Mesothelial cell of epicardium (in vitro differentiated cells): ENCODE measurements around the gene IGFL1. TPM values are rescaled to one million over a fixed set of nuclear protein-coding genes. Genes with fewer than 3 reads are reported as not detected.
"Not testable (repeated sequence)": the region's sequence is repeated elsewhere in the genome, so short reads cannot be mapped to it uniquely, and the experiment has no call there.

ENCODE experiments used
- DNase-seq, 2 experiments: peaks; one replicate each; pipeline ENCODE4 v3.0.0; 2021; ENCODE audit warnings: low spot score in 2 of 2; ENCODE audit not compliant: unreplicated experiment in 2 of 2
- H3K27ac Mint-ChIP-seq: 2 replicates; pipeline ENCODE4 v1.8.0; 2021; ENCODE audit warnings: mixed read lengths
- H3K27me3 Mint-ChIP-seq: 2 replicates; pipeline ENCODE4 v1.8.0; 2021; ENCODE audit warnings: low read depth, mixed read lengths
- H3K36me3 Mint-ChIP-seq: 2 replicates; pipeline ENCODE4 v1.8.0; 2021; ENCODE audit warnings: mixed read lengths
- H3K4me1 Mint-ChIP-seq: 2 replicates; pipeline ENCODE4 v1.8.0; 2021; ENCODE audit warnings: mixed read lengths
- H3K4me3 Mint-ChIP-seq: 2 replicates; pipeline ENCODE4 v1.8.0; 2021; ENCODE audit warnings: mild to moderate bottlenecking, moderate library complexity, mixed read lengths
- H3K9me3 Mint-ChIP-seq: 2 replicates; pipeline ENCODE4 v1.8.0; 2021; ENCODE audit warnings: mixed read lengths
- total RNA-seq: library from RNA; stranded (reverse); gene quantifications from 3 replicates; pipeline ENCODE4 v1.2.1, GENCODE V29; 2021
- TF ChIP-seq, protein P1 (sequence below): fragments of 200-600 bp; sonication (generic); IDR thresholded peaks from one replicate; pipeline ENCODE4 v1.5.0; 2021; ENCODE audit warnings: antibody characterized with exemption; ENCODE audit not compliant: unreplicated experiment

IGFL1 gene
- total RNA-seq: 0.29 TPM in 1 of 3 replicates, not detected in the others

GRCh38 chr19:46229442-46229841, at the start of gene IGFL1:
Gene IGFL1 (plus strand): TSS chr19:46229742. CDS start chr19:46229775, 33 bp downstream.
- Mint-ChIP-seq H3K4me3 (no peak within 1 kb of the TSS), H3K4me1 (no peaks in the 10 kb centered on the region), H3K36me3 (no peaks in the 10 kb centered on the region), H3K9me3 (no peaks in the 10 kb centered on the region), H3K27me3 (peaks cover 48% of the 10 kb centered on the region), H3K27ac (no peak within 1 kb of the TSS)
- TF ChIP-seq, protein P1, sequence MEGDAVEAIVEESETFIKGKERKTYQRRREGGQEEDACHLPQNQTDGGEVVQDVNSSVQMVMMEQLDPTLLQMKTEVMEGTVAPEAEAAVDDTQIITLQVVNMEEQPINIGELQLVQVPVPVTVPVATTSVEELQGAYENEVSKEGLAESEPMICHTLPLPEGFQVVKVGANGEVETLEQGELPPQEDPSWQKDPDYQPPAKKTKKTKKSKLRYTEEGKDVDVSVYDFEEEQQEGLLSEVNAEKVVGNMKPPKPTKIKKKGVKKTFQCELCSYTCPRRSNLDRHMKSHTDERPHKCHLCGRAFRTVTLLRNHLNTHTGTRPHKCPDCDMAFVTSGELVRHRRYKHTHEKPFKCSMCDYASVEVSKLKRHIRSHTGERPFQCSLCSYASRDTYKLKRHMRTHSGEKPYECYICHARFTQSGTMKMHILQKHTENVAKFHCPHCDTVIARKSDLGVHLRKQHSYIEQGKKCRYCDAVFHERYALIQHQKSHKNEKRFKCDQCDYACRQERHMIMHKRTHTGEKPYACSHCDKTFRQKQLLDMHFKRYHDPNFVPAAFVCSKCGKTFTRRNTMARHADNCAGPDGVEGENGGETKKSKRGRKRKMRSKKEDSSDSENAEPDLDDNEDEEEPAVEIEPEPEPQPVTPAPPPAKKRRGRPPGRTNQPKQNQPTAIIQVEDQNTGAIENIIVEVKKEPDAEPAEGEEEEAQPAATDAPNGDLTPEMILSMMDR: no peak
- no peak for DNase-seq

DNA sequence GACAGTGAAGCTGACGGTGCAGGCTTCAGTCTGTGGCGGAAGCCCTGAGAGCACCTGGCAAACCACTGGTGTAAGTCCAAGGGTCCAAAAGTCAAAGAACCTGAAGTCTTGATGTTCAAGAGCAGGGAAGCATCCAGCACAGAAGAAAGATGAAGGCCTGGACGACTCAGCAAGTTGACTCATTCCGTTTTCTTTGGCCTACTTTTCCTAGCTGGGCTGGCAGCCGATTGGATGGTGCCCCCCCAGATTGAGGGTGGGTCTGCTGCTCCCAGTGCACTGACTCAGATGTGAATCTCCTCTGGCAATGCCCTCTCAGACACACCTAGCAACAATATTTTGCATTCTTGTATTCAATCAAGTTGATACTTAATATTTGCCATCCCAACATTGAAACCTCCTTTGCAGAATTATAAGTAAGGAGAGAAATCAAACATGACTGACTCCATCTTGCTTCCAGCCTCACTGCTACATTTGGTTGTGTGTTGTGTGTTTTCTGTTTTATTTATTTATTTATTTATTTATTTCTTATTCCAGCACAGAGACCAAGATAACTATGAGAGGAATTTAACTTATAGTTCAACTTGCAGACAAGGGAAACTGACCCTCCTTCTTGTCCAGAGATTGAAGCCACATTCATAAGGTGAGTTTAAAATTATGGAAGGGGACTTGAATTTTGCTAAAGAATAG, 48.7 kb upstream of the IGFL1 start:
- H3K4me3 Mint-ChIP-seq: no peak overlapping the region
- no peak overlapping the region for H3K27ac Mint-ChIP-seq
- H3K9me3 Mint-ChIP-seq: no peaks in the 10 kb centered on the region
- peaks cover 2% of the 10 kb centered on the region for H3K27me3 Mint-ChIP-seq
- H3K36me3 Mint-ChIP-seq: no peaks in the 10 kb centered on the region
- H3K4me1 Mint-ChIP-seq: peaks cover 16% of the 10 kb centered on the region
- DNase-seq: no peak
- TF ChIP-seq, protein P1: no peak

- DNase-seq: no peak
- Mint-ChIP-seq H3K27ac (no peak overlapping the region), H3K4me3 (no peak overlapping the region), H3K27me3 (peaks cover 2% of the 10 kb centered on the region), H3K4me1 (peaks cover 18% of the 10 kb centered on the region), H3K36me3 (no peaks in the 10 kb centered on the region), H3K9me3 (no peaks in the 10 kb centered on the region)
- TF ChIP-seq, protein P1: no peak
Measured at GRCh38 chr19:46181388-46181779, 48.2 kb upstream of the IGFL1 start.

DNA sequence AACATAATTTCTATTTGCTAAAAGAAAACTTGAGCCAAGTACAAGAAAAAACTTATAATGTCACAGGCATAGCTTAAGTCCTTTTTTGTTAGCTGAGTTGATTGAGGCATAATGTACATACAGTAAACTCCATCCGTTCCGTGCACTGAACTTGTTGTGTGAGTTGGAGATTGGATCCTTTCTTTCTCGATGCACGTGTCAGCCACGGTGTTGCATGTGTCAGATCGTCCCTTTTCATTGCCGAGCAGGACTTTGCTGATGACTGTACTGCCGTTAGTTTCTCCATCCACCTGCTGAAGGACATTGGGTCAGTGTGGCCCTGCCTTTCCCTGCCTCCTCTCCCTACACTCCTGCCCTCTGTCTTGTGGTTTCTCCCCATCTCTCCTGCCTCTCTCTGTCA, 47.1 kb upstream of the IGFL1 start:
- DNase-seq: no peak
- no peaks in the 10 kb centered on the region for H3K36me3 Mint-ChIP-seq
- H3K4me3 Mint-ChIP-seq: no peak overlapping the region
- H3K4me1 Mint-ChIP-seq: peaks cover 24% of the 10 kb centered on the region
- H3K27ac Mint-ChIP-seq: no peak overlapping the region
- H3K27me3 Mint-ChIP-seq: peaks cover 2% of the 10 kb centered on the region
- no peaks in the 10 kb centered on the region for H3K9me3 Mint-ChIP-seq
- TF ChIP-seq, protein P1: no peak

- peaks cover 24% of the 10 kb centered on the region for H3K4me1 Mint-ChIP-seq
- not testable (repeated sequence) for H3K9me3 Mint-ChIP-seq, DNase-seq, H3K4me3 Mint-ChIP-seq, H3K27me3 Mint-ChIP-seq, H3K36me3 Mint-ChIP-seq
- H3K27ac Mint-ChIP-seq: peak overlapping the region; percentile 28
Measured at GRCh38 chr19:46184775-46185710, 44.5 kb upstream of the IGFL1 start.

DNA sequence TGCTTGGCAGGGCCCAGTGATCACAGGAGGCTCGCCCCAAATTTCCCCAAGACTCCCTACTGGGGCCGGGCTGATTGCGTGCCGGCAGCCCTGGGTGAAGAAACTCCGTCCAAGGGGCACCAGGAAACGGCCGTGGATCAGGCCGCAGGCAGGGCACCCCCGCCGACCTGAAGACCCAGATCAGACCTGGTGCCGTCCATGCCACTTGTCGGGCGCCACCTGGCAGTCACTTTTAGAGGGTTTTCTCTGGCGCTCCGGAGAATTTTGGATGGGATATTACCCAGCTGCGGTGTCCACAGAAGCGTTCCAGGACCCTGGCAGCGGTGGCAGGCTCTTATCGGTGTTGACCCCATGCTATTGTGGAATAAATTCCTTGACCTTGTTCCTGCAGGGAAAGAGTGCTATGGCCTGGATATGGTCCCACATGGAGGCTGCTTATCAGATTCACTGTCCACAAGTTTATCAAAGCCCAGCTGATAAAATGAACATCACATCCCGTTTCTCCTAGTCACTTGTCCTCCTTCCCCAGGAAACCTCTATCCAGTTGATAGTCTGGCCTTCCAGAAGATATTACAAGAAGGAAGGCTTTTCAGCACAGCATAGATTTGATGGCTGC, 43.3 kb upstream of the IGFL1 start:
- Mint-ChIP-seq H3K4me3 (no peak overlapping the region), H3K9me3 (no peaks in the 10 kb centered on the region), H3K36me3 (no peaks in the 10 kb centered on the region), H3K27me3 (peaks cover 7% of the 10 kb centered on the region), H3K4me1 (peaks cover 22% of the 10 kb centered on the region), H3K27ac (peak overlapping the region; percentile 37)
- no peak for DNase-seq
- TF ChIP-seq, protein P1: no peak
